Measurements from ENCODE around the gene SAMD4A. TPM values are rescaled to one million over a fixed set of nuclear protein-coding genes. Genes with fewer than 3 reads are reported as not detected.

SAMD4A gene
- total RNA-seq, 1 experiment from 2014 or later = 77.2 TPM

- Histone ChIP-seq H4K20me1 (ENCODE audit: insufficient read depth, low read depth, low read length) (no peaks in the 10 kb centered on the region), H2AFZ (ENCODE audit: low read length) (no peak overlapping the region), H3K4me2 (ENCODE audit: low read depth, low read length, poor library complexity, severe bottlenecking) (no peak overlapping the region), H3K79me2 (ENCODE audit: low read length) (peaks cover 95% of the 10 kb centered on the region), H3K4me1 (ENCODE audit: low read length) (peaks cover 30% of the 10 kb centered on the region), H3K9me3 (ENCODE audit: low read length) (no peaks in the 10 kb centered on the region), H3K27ac (ENCODE audit: low read length) (no peak overlapping the region), H3K36me3 (ENCODE audit: insufficient read depth, low read length) (peaks cover 48% of the 10 kb centered on the region), H3K27me3 (ENCODE audit: low read length) (no peaks in the 10 kb centered on the region), H3K9me2 (replicated peaks; ENCODE audit: insufficient read depth, low read length) (no peaks in the 10 kb centered on the region), H3K4me3 (ENCODE audit: low read length) (no peak overlapping the region), H3K9ac (ENCODE audit: low read length) (no peak overlapping the region)
- no peak for DNase-seq
Measured at GRCh38 chr14:54698966-54699530, 132.1 kb downstream of the SAMD4A start.

DNA sequence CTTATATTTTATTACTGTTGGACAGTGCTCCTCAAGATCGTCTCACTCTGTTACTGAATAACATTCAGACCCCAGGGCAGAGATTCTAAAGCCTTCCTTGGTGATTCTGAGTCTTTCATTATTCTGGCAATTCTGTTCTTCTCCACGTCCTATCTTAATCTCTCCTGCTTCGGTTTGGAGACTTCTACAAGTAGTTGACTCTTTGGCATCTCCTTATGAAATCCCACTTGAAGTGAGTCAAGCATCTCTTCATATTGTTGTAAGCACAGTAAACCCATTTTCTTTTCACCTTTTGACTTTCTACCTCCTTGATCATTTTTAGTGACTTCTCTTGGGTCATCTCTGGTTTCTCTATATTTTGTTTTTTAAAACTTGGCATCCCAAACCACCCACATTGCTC lies 132.8 kb downstream of the SAMD4A start:
- Histone ChIP-seq H4K20me1 (ENCODE audit: insufficient read depth, low read depth, low read length) (0 out of 2 replicates have a peak, but pooled peaks cover 2% of the 10 kb centered on the region), H3K9me3 (ENCODE audit: low read length) (no peaks in the 10 kb centered on the region), H3K4me2 (ENCODE audit: low read depth, low read length, poor library complexity, severe bottlenecking) (no peak overlapping the region), H2AFZ (ENCODE audit: low read length) (no peak overlapping the region), H3K9me2 (replicated peaks; ENCODE audit: insufficient read depth, low read length) (no peaks in the 10 kb centered on the region), H3K9ac (ENCODE audit: low read length) (no peak overlapping the region), H3K27ac (ENCODE audit: low read length) (no peak overlapping the region), H3K36me3 (ENCODE audit: insufficient read depth, low read length) (peaks cover 49% of the 10 kb centered on the region), H3K4me1 (ENCODE audit: low read length) (peaks cover 30% of the 10 kb centered on the region), H3K4me3 (ENCODE audit: low read length) (no peak overlapping the region), H3K79me2 (ENCODE audit: low read length) (peaks cover 95% of the 10 kb centered on the region), H3K27me3 (ENCODE audit: low read length) (no peaks in the 10 kb centered on the region)
- no peak for DNase-seq

- Histone ChIP-seq H3K9me2 (replicated peaks; ENCODE audit: insufficient read depth, low read length) (no peaks in the 10 kb centered on the region), H3K79me2 (ENCODE audit: low read length) (peaks cover 97% of the 10 kb centered on the region), H4K20me1 (ENCODE audit: insufficient read depth, low read depth, low read length) (0 out of 2 replicates have a peak, but pooled peaks cover 3% of the 10 kb centered on the region), H3K27ac (ENCODE audit: low read length) (no peak overlapping the region), H3K4me3 (ENCODE audit: low read length) (no peak overlapping the region), H3K4me2 (ENCODE audit: low read depth, low read length, poor library complexity, severe bottlenecking) (no peak overlapping the region), H3K27me3 (ENCODE audit: low read length) (no peaks in the 10 kb centered on the region), H2AFZ (ENCODE audit: low read length) (no peak overlapping the region), H3K9ac (ENCODE audit: low read length) (no peak overlapping the region), H3K4me1 (ENCODE audit: low read length) (peaks cover 30% of the 10 kb centered on the region), H3K9me3 (ENCODE audit: low read length) (no peaks in the 10 kb centered on the region), H3K36me3 (ENCODE audit: insufficient read depth, low read length) (peaks cover 55% of the 10 kb centered on the region)
- no peak for DNase-seq
Measured at GRCh38 chr14:54700717-54701116, 133.8 kb downstream of the SAMD4A start.

- Histone ChIP-seq H3K36me3 (ENCODE audit: insufficient read depth, low read length) (peaks cover 57% of the 10 kb centered on the region), H2AFZ (ENCODE audit: low read length) (no peak overlapping the region), H3K4me3 (ENCODE audit: low read length) (no peak overlapping the region), H3K9me2 (replicated peaks; ENCODE audit: insufficient read depth, low read length) (no peaks in the 10 kb centered on the region), H3K27me3 (ENCODE audit: low read length) (no peaks in the 10 kb centered on the region), H3K79me2 (ENCODE audit: low read length) (peaks cover 95% of the 10 kb centered on the region), H3K27ac (ENCODE audit: low read length) (no peak overlapping the region), H3K4me1 (ENCODE audit: low read length) (peaks cover 19% of the 10 kb centered on the region), H3K9ac (ENCODE audit: low read length) (no peak overlapping the region), H3K4me2 (ENCODE audit: low read depth, low read length, poor library complexity, severe bottlenecking) (no peak overlapping the region), H4K20me1 (ENCODE audit: insufficient read depth, low read depth, low read length) (0 out of 2 replicates have a peak, but pooled peaks cover 3% of the 10 kb centered on the region), H3K9me3 (ENCODE audit: low read length) (no peaks in the 10 kb centered on the region)
- DNase-seq = no peak
Measured at GRCh38 chr14:54702014-54702491, 135.1 kb downstream of the SAMD4A start.

- no peaks in the 10 kb centered on the region for H3K9me2 ChIP-seq (replicated peaks; ENCODE audit: insufficient read depth, low read length)
- H2AFZ ChIP-seq (ENCODE audit: low read length) = no peak overlapping the region
- 0 out of 2 replicates have a peak, but pooled peaks cover 3% of the 10 kb centered on the region for H4K20me1 ChIP-seq (ENCODE audit: insufficient read depth, low read depth, low read length)
- H3K27ac ChIP-seq (ENCODE audit: low read length) = no peak overlapping the region
- H3K9ac ChIP-seq (ENCODE audit: low read length) = no peak overlapping the region
- DNase-seq = no peak
- H3K36me3 ChIP-seq (ENCODE audit: insufficient read depth, low read length) = peaks cover 57% of the 10 kb centered on the region
- H3K4me2 ChIP-seq (ENCODE audit: low read depth, low read length, poor library complexity, severe bottlenecking) = no peak overlapping the region
- H3K27me3 ChIP-seq (ENCODE audit: low read length) = no peaks in the 10 kb centered on the region
- H3K79me2 ChIP-seq (ENCODE audit: low read length) = peaks cover 95% of the 10 kb centered on the region
- H3K4me1 ChIP-seq (ENCODE audit: low read length) = peaks cover 19% of the 10 kb centered on the region
- no peaks in the 10 kb centered on the region for H3K9me3 ChIP-seq (ENCODE audit: low read length)
- no peak overlapping the region for H3K4me3 ChIP-seq (ENCODE audit: low read length)
Measured at GRCh38 chr14:54702492-54702891, 135.6 kb downstream of the SAMD4A start.

GRCh38 chr14:54703082-54703481 lies 136.2 kb downstream of the SAMD4A start:
- no peak for DNase-seq
- Histone ChIP-seq H3K4me3 (ENCODE audit: low read length) (no peak overlapping the region), H3K9ac (ENCODE audit: low read length) (no peak overlapping the region), H3K9me2 (replicated peaks; ENCODE audit: insufficient read depth, low read length) (no peaks in the 10 kb centered on the region), H3K27me3 (ENCODE audit: low read length) (no peaks in the 10 kb centered on the region), H2AFZ (ENCODE audit: low read length) (no peak overlapping the region), H3K79me2 (ENCODE audit: low read length) (peaks cover 95% of the 10 kb centered on the region), H3K27ac (ENCODE audit: low read length) (no peak overlapping the region), H3K36me3 (ENCODE audit: insufficient read depth, low read length) (peaks cover 62% of the 10 kb centered on the region), H4K20me1 (ENCODE audit: insufficient read depth, low read depth, low read length) (0 out of 2 replicates have a peak, but pooled peaks cover 3% of the 10 kb centered on the region), H3K4me2 (ENCODE audit: low read depth, low read length, poor library complexity, severe bottlenecking) (no peak overlapping the region), H3K9me3 (ENCODE audit: low read length) (no peaks in the 10 kb centered on the region), H3K4me1 (ENCODE audit: low read length) (peaks cover 21% of the 10 kb centered on the region)

DNA sequence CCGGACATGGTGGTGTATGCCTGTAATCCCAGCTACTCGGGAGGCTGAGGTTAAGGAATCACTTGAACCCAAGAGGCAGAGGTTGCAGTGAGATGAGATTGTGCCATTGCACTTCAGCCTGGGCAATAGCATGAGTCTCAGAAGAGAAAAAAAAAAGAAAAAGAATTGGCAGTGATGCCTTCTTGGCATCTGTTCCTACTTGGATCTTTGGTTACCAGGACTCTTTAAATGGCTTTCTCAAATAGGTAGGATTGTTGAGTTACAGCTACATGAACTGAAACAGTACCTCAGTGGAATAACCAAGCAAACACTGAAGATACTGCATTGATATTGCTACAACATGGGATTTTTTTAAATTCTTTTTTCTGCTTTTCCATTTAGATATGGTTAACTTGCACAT lies 136.8 kb downstream of the SAMD4A start:
- Histone ChIP-seq H3K9ac (ENCODE audit: low read length) (no peak overlapping the region), H3K9me2 (replicated peaks; ENCODE audit: insufficient read depth, low read length) (no peaks in the 10 kb centered on the region), H4K20me1 (ENCODE audit: insufficient read depth, low read depth, low read length) (0 out of 2 replicates have a peak, but pooled peaks cover 3% of the 10 kb centered on the region), H3K27me3 (ENCODE audit: low read length) (no peaks in the 10 kb centered on the region), H3K27ac (ENCODE audit: low read length) (no peak overlapping the region), H3K9me3 (ENCODE audit: low read length) (no peaks in the 10 kb centered on the region), H3K4me3 (ENCODE audit: low read length) (no peak overlapping the region), H3K79me2 (ENCODE audit: low read length) (peaks cover 96% of the 10 kb centered on the region), H3K4me2 (ENCODE audit: low read depth, low read length, poor library complexity, severe bottlenecking) (no peak overlapping the region), H2AFZ (ENCODE audit: low read length) (no peak overlapping the region), H3K36me3 (ENCODE audit: insufficient read depth, low read length) (peaks cover 62% of the 10 kb centered on the region), H3K4me1 (ENCODE audit: low read length) (peaks cover 22% of the 10 kb centered on the region)
- no peak for DNase-seq

DNA sequence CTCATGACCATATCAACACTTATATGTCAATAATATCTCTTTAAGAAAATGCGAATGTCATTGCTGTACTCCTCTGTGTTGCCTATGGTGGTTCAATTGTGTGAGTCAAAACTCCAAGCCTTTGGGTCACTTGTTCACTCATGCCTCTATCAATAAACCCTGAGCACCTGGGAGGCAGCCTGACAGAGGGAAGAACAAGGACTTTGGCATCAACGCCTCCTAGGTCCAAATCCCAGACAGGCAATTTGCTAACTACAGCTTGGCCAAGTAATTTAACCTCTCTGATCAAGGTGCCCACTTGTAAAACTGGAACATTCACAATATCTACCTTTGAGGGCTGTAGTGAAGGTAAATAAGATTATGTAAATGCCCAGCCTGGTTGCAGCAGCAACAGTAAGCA lies 137.8 kb downstream of the SAMD4A start:
- Histone ChIP-seq H3K36me3 (ENCODE audit: insufficient read depth, low read length) (peaks cover 68% of the 10 kb centered on the region), H3K9me3 (ENCODE audit: low read length) (no peaks in the 10 kb centered on the region), H3K9me2 (replicated peaks; ENCODE audit: insufficient read depth, low read length) (no peaks in the 10 kb centered on the region), H3K27me3 (ENCODE audit: low read length) (no peaks in the 10 kb centered on the region), H2AFZ (ENCODE audit: low read length) (no peak overlapping the region), H3K27ac (ENCODE audit: low read length) (no peak overlapping the region), H3K4me1 (ENCODE audit: low read length) (peaks cover 26% of the 10 kb centered on the region), H4K20me1 (ENCODE audit: insufficient read depth, low read depth, low read length) (0 out of 2 replicates have a peak, but pooled peaks cover 3% of the 10 kb centered on the region), H3K79me2 (ENCODE audit: low read length) (peaks cover 97% of the 10 kb centered on the region), H3K4me2 (ENCODE audit: low read depth, low read length, poor library complexity, severe bottlenecking) (no peak overlapping the region), H3K4me3 (ENCODE audit: low read length) (no peak overlapping the region), H3K9ac (ENCODE audit: low read length) (no peak overlapping the region)
- no peak for DNase-seq

All from Karpas-422 (cell line).